K562 (cell line): ENCODE results near the gene ADAMTS6. TPM values are rescaled to one million over a fixed set of nuclear protein-coding genes. Genes with fewer than 3 reads are reported as not detected.

Experiments
- ETV6 ChIP-seq, 3 experiments: fragments of 150-350 bp in 1 of 3; sonication (generic) in 1 of 3; formaldehyde crosslinking in 1 of 3; IDR thresholded peaks; 2 replicates each; pipeline versions ENCODE4 v1.6.1 to v1.8.0; 2014 to 2022; ENCODE audit warnings: borderline replicate concordance in 2 of 3, low read depth in 2 of 3, antibody characterized with exemption in 1 of 3, low read length in 1 of 3, mild to moderate bottlenecking in 1 of 3, missing genetic modification reagents in 1 of 3
- ZEB2 ChIP-seq: fragments of 450-650 bp; IDR thresholded peaks from 2 replicates; pipeline ENCODE4 v1.6.1; 2016
- ZNF23 ChIP-seq: fragments of 250-450 bp; sonication (Bioruptor Pico); IDR thresholded peaks from 2 replicates; pipeline ENCODE4 v1.4.0; 2020; ENCODE audit warnings: mild to moderate bottlenecking
- polyA plus RNA-seq, 8 experiments: library from polyadenylated mRNA; depleted of rRNA in 4 of 8; stranded (reverse) in 5 of 8; unstranded in 3 of 8; fragments of >200 nt; fragmentation: Nextera tagmentation in 2 of 8; fragmentation: Illumina TruSeq in 1 of 8; extraction: Ambion mirVana in 2 of 8; extraction: Trizol in 1 of 8; gene quantifications; 2 replicates each; pipeline versions ENCODE4 v1.2.1 to v1.2.3, GENCODE V29; 2011 to 2014; ENCODE audit warnings: inconsistent platforms in 1 of 8, missing spikeins in 1 of 8
- total RNA-seq, 7 experiments: library from RNA; depleted of rRNA in 6 of 7; stranded (reverse); fragments of >200 nt in 6 of 7; fragmentation: Illumina TruSeq in 2 of 7; extraction: Trizol in 2 of 7; gene quantifications; 2 replicates each; pipeline versions ENCODE4 v1.2.1 to v1.2.3, GENCODE V29; 2011 to 2021; ENCODE audit warnings: low replicate concordance in 1 of 7
- TF ChIP-seq, protein P1 (sequence below): fragments of 200-600 bp; sonication (generic); IDR thresholded peaks from one replicate; pipeline ENCODE4 v1.6.1; 2012; ENCODE audit warnings: mild to moderate bottlenecking, low read depth, low read length, inconsistent platforms

The ADAMTS6 gene
- total and polyA plus RNA-seq, 9 of the 15 experiments (the other 6 are each of a cell fraction or from before 2014, with no cell fraction given), result 0.57 to 5.3 (median 1.5) TPM

DNA sequence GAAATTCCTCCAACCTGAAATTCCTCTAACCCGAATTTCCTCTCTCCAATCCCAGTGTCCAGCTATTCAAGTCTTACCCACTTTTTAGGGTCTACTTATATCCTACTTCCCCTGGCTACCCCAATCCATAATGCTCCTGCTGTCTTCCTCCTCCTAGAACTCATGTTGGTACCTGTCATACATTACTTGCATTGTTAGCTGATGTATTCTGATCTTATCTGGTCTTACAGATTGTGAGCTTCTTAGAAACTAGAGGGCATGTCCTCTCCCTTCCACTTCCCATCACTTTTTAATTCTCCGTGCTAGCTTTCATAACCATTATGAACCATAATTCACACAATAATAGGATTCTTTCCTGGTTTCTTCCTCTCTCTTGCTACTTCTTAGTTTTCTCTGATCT, 376.9 kb downstream of the ADAMTS6 start (continued):
- TF ChIP-seq, protein P1, sequence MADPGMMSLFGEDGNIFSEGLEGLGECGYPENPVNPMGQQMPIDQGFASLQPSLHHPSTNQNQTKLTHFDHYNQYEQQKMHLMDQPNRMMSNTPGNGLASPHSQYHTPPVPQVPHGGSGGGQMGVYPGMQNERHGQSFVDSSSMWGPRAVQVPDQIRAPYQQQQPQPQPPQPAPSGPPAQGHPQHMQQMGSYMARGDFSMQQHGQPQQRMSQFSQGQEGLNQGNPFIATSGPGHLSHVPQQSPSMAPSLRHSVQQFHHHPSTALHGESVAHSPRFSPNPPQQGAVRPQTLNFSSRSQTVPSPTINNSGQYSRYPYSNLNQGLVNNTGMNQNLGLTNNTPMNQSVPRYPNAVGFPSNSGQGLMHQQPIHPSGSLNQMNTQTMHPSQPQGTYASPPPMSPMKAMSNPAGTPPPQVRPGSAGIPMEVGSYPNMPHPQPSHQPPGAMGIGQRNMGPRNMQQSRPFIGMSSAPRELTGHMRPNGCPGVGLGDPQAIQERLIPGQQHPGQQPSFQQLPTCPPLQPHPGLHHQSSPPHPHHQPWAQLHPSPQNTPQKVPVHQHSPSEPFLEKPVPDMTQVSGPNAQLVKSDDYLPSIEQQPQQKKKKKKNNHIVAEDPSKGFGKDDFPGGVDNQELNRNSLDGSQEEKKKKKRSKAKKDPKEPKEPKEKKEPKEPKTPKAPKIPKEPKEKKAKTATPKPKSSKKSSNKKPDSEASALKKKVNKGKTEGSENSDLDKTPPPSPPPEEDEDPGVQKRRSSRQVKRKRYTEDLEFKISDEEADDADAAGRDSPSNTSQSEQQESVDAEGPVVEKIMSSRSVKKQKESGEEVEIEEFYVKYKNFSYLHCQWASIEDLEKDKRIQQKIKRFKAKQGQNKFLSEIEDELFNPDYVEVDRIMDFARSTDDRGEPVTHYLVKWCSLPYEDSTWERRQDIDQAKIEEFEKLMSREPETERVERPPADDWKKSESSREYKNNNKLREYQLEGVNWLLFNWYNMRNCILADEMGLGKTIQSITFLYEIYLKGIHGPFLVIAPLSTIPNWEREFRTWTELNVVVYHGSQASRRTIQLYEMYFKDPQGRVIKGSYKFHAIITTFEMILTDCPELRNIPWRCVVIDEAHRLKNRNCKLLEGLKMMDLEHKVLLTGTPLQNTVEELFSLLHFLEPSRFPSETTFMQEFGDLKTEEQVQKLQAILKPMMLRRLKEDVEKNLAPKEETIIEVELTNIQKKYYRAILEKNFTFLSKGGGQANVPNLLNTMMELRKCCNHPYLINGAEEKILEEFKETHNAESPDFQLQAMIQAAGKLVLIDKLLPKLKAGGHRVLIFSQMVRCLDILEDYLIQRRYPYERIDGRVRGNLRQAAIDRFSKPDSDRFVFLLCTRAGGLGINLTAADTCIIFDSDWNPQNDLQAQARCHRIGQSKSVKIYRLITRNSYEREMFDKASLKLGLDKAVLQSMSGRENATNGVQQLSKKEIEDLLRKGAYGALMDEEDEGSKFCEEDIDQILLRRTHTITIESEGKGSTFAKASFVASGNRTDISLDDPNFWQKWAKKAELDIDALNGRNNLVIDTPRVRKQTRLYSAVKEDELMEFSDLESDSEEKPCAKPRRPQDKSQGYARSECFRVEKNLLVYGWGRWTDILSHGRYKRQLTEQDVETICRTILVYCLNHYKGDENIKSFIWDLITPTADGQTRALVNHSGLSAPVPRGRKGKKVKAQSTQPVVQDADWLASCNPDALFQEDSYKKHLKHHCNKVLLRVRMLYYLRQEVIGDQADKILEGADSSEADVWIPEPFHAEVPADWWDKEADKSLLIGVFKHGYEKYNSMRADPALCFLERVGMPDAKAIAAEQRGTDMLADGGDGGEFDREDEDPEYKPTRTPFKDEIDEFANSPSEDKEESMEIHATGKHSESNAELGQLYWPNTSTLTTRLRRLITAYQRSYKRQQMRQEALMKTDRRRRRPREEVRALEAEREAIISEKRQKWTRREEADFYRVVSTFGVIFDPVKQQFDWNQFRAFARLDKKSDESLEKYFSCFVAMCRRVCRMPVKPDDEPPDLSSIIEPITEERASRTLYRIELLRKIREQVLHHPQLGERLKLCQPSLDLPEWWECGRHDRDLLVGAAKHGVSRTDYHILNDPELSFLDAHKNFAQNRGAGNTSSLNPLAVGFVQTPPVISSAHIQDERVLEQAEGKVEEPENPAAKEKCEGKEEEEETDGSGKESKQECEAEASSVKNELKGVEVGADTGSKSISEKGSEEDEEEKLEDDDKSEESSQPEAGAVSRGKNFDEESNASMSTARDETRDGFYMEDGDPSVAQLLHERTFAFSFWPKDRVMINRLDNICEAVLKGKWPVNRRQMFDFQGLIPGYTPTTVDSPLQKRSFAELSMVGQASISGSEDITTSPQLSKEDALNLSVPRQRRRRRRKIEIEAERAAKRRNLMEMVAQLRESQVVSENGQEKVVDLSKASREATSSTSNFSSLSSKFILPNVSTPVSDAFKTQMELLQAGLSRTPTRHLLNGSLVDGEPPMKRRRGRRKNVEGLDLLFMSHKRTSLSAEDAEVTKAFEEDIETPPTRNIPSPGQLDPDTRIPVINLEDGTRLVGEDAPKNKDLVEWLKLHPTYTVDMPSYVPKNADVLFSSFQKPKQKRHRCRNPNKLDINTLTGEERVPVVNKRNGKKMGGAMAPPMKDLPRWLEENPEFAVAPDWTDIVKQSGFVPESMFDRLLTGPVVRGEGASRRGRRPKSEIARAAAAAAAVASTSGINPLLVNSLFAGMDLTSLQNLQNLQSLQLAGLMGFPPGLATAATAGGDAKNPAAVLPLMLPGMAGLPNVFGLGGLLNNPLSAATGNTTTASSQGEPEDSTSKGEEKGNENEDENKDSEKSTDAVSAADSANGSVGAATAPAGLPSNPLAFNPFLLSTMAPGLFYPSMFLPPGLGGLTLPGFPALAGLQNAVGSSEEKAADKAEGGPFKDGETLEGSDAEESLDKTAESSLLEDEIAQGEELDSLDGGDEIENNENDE, result no peak
- TF ChIP-seq ZEB2, result no peak
- TF ChIP-seq ETV6 (IDR thresholded peaks at IDR 0.05; ENCODE audit: borderline replicate concordance in 1 of 2, low read depth in 2 of 2, low read length in 1 of 2), result no peak
- no peak for TF ChIP-seq ETV6 (CRISPR knock-in tag; IDR thresholded peaks at IDR 0.05; ENCODE audit: borderline replicate concordance)
- TF ChIP-seq ZNF23 (CRISPR knock-in tag), result no peak
